Right ventricle myocardium superior (tissue), 1 donor: ENCODE measurements around the gene GTPBP6. TPM values are rescaled to one million over a fixed set of nuclear protein-coding genes. Genes with fewer than 3 reads are reported as not detected.
"Not testable (repeated sequence)": the region's sequence is repeated elsewhere in the genome, so short reads cannot be mapped to it uniquely, and the experiment has no call there.

ENCODE experiments used
- ATAC-seq: fragments of 200-7000 bp; cut with Tn5 transposase; one replicate; pipeline ENCODE4 v1.9.1; 2020; ENCODE audit warnings: mild to moderate bottlenecking; ENCODE audit not compliant: poor library complexity
- DNase-seq: peaks from one replicate; pipeline ENCODE4 v3.0.0-alpha.2; 2020
- intact Hi-C: fragments of 100-400 bp; cut with DNase I; formaldehyde crosslinking; loops from one replicate; pipeline ENCODE4 v1.11.2; 2022
- total RNA-seq: library from RNA; stranded (reverse); fragmentation: NEBNext Ultra II Directional; extraction: Animal tissue kit (Norgen Biotek cat#: 25700); gene quantifications from one replicate; pipeline ENCODE4 v1.2.1, GENCODE V29; 2021
- donor health status: DM: no; HTN: yes; CAD: no; lungs with severe emphysema.

GTPBP6 gene
- total RNA-seq, 1 donor from 2014 or later = 50.8 TPM

- peak; percentile 99 for ATAC-seq
- DNase-seq = peak; percentile 94
- intact Hi-C loops = no loop called here
Observed at GRCh38 chrX:283115-283845, 35.3 kb downstream of the GTPBP6 start.

GRCh38 chrX:282000-282681, 36.5 kb downstream of the GTPBP6 start:
- intact Hi-C loops, ATAC-seq: not testable (repeated sequence)
- DNase-seq = peak; percentile 22

DNA sequence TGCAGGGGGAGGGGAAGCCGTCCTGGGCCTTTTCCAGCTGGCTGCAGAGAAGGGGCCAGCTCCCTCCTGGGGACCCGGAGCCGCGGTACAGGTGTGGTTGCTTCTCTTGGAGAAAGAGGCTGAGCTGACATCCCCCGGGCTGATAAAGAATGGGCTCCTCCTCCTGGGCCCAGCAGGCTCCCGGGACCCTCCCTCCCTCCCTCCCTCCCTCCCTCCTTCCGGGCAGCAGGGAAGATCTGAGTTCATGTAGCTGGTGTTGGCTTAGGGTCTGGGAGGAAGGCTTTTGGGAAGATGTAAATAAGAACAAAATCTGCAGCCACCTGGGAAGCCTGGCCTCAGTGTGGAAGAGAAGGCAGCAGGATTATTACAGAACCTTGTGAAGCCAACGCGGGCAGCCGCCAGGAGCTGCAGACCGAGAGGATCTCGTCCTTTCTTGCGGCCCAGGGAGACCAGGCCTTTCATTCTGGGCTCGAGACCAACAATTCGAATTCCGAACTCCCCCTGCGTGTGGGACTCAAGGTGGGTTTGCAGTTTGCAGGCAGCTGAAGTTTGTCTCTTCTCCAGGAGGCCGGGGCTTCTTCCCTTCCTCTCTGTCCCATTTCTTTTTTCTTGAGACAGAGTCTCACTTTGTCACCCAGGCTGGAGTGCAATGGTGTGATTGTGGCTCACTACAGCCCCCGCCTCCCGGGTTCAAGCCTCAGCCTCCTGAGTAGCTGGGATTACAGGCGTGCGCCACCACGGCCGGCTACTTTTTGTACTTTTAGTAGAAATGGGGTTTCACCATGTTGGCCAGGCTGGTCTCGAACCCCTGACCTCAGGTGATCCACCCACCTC, 37.2 kb downstream of the GTPBP6 start, which contains the start of gene PLCXD1:
TSS of gene PLCXD1 (plus strand) at position 216 of the 834 bp plus-strand sequence. CDS start 2,807 bp downstream, outside the sequence.
- no peak for ATAC-seq
- intact Hi-C loops = no loop called here
- DNase-seq = peak; percentile 50

- intact Hi-C loops = not testable (repeated sequence)
Observed at GRCh38 chrX:280722-281121, 37.9 kb downstream of the GTPBP6 start.

DNA sequence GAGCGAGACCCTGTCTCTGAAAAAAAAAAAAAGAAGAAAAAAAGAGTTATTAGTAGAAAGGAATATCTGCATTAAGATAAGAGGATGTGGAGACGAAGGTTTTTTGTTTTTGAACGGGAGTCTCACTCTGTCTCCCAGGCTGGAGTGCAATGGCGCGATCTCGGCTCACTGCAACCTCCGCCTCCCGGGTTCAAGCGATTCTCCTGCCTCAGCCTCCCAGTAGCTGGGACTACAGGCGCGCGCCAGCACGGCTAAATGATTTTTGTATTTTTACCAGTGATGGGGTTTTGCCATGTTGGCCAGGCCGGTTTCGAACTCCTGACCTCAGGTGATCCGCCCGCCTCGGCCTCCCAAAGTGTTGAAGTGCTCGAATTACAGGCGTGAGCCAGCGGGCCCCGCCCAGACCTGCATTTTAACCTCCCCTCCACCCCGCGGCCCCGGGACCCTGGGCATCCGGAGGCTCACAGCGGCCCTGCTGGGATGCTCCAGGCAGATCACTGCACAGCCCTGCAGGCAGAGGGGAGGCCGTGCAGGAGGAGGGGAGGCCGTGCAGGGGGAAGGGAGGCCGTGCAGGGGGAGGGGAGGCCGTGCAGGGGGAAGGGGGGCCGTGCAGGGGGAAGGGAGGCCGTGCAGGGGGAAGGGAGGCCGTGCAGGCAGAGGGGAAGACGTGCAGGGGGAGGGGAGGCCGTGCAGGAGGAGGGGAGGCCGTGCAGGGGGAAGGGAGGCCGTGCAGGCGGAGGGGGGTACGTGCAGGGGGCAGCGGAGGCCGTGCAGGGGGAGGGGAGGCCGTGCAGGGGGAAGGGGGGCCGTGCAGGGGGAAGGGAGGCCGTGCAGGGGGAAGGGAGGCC, 38.6 kb downstream of the GTPBP6 start:
- ATAC-seq, intact Hi-C loops: not testable (repeated sequence)
- peak; percentile 31 for DNase-seq

More at GRCh38 chrX:280722-281121, 37.9 kb downstream of the GTPBP6 start:
- ATAC-seq, DNase-seq: not testable (repeated sequence)

DNA sequence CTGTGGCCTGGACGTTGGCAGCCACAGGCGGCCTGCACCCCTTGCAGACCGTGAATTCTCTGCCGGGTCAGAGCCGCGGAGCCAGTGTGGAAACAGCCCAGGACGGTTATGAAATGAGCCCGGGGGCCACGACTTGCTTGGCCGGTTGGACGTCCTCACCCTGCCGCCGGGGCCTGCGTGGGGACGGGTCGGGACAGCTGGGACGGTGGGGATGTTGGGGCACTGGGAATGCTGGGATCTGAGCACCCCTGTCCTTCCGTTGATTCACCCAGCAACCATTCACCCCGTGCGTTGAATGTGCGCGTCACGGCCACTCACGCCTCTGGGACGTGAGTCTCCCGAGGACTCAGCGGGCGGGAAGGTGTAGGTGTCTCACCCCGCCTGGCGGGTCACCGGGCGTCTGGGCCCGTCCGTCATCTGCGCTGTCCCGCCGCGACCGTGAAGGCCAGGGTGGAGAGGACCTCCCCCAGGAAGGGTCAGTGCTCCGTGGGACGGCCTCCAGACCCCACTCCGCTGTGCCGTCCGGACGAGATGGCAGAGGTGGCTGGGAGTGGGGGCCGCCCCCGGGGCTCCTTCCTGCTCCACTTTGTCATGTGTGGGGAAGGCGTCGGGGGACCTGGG, 41.9 kb downstream of the GTPBP6 start:
- intact Hi-C loops = no loop called here
- ATAC-seq = peak; percentile 54
- peak; percentile 52 for DNase-seq

- intact Hi-C loops = no loop called here
- peak; percentile 91 for DNase-seq
- peak; percentile 99 for ATAC-seq
Observed at GRCh38 chrX:275967-276580, 42.5 kb downstream of the GTPBP6 start.

DNA sequence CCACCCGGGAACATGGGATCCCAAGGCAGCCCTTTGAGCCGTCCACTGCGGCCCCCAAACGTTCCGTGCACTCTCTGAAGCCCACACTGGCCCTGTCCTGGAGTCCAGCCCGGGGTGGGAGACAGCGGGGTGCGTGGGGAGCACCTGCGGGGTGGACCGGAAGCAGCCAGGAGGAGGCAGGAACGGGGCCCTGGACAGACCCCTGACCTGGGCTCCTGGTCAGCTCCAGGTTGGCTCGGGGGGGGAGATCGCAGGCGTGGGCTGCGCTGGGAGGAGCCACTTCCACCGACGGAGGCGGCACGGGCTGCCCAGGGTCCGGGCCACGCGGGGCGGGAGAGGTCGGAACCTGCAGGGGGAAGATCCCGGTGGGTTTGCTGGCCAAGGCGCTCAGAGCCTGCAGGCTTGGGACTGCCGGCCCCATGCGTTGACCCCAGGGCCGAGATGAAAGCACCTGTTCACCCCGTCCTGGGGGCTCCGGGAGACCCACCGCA, 43.1 kb downstream of the GTPBP6 start:
- DNase-seq (peak; percentile 37), ATAC-seq (peak; percentile 28)
- intact Hi-C loops = no loop called here

- DNase-seq = peak; percentile 54
- intact Hi-C loops = no loop called here
- peak; percentile 11 for ATAC-seq
Observed at GRCh38 chrX:274904-275475, 43.6 kb downstream of the GTPBP6 start.

DNA sequence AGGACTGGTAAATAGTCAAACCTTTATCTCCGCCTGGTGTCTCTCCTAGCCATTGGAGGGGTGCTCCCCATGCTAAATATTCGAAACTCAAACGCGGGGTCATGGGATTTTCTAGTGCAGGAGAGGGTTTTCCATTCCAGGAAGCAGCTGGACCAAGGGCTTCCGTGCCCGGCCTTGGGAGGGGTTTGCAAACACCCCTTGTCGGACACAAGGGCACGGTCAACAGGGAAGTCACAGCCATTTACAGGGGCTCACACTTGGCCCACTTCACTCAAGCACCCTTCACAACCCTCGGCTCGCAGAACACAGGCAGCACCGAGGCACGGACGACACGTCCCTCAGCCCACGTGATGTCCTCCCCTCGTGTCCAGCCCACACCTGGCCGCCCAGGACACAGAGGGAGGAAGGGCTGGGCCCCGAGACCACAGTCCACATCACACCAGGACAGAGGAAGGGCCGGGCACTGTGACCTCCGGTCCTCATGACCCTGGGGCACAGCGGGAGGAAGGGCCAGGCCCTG, 47.7 kb downstream of the GTPBP6 start:
- DNase-seq = peak; percentile 39
- ATAC-seq = no peak
- intact Hi-C loops = no loop called here

GRCh38 chrX:267771-268261, 50.8 kb downstream of the GTPBP6 start:
- intact Hi-C loops = no loop called here
- DNase-seq (peak; percentile 26), ATAC-seq (no peak)

DNA sequence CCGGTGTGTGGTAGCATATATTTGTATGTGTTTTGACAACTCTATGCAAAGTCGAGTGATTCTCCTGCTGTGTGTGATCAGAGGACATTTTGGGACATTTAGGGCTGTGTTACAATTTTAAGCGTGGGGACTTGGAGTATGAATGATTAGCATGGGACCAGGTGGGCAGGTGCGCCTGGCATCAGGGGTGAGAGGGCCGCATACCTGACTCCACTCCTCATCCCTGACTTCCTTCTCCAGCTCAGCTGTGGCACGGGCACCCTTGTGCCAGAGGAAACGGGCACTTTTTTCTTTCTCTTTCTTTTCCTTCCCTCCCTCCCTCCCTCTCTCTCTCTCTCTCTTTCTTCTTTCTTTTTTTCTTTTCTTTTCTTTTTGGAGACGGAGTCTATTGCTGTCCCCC, 53.1 kb downstream of the GTPBP6 start:
- DNase-seq (no peak), ATAC-seq (no peak)
- intact Hi-C loops = no loop called here

DNA sequence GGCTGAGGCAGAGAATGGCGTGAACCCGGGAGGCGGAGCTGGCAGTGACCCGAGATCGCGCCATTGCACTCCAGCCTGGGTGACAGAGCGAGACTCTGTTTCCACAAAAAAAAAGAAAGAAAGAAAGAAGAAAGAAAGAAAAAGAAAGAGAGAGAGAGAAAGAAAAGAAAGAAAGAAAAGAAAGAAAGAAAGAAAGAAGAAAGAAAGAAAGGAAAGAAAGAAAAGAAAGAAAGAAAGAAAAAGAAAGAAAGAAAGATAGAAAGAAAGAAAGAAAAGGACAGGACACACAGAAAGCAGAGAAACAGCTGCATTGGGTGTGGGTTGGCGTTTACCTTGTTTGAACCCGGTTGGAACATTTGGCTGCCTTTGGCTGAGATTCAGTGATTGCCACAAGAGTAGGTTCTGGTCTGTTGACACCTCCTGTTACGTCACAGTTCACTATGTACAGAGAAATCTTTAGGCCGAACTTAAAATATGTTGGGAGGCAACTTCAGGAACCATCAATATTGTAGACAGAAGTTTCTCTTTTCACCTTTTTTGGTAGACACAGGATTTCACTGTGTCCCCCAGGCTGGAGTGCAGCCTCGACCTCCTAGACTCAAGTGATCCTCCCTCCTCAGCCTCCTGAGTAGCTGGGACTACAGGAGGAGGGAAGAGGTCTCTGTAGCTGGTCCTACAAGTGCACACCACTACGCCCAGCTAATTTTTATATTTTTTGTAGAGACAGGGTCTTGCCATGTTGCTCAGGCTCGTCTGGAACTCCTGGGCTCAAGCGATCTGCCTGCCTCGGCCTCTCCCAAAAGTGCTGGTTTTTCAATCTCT, 53.8 kb downstream of the GTPBP6 start:
- intact Hi-C loops = no loop called here
- DNase-seq (no peak), ATAC-seq (peak; percentile 34)

DNA sequence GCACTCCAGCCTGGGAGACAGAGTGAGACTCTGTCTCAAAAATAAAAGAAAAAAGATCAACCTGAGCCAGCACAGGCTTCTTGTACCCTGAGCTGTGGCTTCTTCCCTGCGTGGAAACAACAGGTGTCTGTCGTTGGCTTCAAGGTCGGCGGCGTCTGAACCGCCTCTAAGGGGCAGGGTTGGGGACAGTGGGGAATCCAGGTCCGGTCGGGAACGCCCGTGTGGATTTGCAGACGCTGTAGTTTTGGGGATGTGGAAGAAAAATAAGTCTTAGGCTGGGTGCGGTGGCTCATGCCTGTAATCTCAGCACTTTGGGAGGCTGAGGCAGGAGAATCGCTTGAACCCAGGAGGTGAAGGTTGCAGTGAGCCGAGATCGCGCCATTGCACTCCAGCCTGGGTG, 54.6 kb downstream of the GTPBP6 start:
- DNase-seq, intact Hi-C loops: not testable (repeated sequence)

DNA sequence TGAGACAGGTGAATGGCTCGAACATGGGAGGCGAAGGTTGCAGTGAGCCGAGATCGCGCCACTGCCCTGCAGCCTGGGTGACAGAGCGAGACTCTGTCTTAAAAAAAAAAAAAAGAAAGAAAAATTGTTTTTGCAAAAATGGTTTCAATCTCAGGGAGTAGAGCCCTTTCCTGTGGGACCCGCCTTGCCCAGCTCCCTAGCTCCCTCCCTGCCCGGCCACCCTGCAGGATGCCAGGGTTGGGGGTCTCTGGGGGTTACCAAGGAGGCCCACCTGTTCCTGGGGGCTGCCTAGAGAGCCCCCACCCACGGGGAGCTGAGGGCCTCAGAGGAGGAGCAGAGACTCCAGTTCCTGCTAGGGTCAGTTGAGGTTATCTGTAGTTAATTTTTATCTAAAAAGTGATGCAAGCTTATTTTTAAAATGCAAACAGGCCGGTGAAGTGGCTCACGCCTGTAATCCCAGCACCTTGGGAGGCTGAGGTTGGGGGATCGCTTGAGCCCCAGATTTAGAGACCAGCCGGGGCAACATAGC, 56.2 kb downstream of the GTPBP6 start:
- DNase-seq (no peak), ATAC-seq (no peak)
- intact Hi-C loops = no loop called here

More for the DNA sequence above, 54.6 kb downstream of the GTPBP6 start:
- not testable (repeated sequence) for ATAC-seq
